Kidney glomerular epithelial cell (primary cell): ENCODE results near the gene MYZAP.
"Not testable (repeated sequence)": the region's sequence is repeated elsewhere in the genome, so short reads cannot be mapped to it uniquely, and the experiment has no call there.

Experiments
- DNase-seq: peaks from one replicate; lab custom pipeline; 2025; lab: John Stamatoyannopoulos, UW

MYZAP gene

DNA sequence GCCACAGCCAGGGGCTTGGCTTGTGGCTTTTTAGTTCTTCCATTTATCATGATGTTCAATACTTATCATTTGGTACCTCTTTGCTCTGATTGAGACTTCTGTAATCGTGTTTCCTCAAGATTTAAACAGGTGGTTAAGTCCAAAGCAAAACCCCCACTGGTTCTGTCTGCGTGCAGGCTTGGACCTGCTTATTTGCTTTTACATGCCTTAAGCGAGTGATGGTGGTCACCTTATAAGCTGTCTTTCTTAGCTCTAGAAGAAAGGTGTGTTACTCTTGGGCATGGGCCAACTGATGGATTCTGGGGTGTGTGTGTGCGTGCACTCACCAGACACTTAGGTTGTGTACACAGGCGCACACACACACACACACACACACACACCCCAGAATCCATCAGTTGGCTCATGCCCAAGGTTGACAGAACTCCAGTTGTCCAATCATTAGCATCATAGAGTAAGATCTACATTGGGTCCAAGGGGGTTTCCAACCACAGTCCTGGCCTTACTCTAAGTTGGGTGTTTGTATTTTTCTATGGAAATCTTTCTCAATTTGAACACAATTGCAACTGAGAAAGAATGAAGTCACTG, 1.2 kb downstream of the MYZAP start:
- DNase-seq: no peak

DNA sequence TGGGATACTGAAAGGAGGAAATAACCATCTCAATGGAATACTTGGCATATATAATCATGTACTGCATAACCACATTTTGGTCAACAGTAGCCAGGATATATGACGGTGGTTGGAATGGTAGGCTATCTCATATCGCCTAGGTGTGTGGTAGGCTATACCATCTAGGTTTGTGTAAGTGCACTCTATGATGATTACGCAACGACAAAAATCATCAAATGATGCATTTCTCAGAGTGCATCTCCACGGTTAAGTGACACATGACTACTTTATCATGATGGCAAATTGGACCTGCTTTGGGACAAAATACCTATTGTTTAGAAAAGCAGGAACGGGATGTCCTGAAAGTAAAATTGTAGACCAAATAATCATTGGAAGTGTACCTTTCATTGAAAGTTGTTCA, 2.8 kb downstream of the MYZAP start:
- DNase-seq: no peak

DNA sequence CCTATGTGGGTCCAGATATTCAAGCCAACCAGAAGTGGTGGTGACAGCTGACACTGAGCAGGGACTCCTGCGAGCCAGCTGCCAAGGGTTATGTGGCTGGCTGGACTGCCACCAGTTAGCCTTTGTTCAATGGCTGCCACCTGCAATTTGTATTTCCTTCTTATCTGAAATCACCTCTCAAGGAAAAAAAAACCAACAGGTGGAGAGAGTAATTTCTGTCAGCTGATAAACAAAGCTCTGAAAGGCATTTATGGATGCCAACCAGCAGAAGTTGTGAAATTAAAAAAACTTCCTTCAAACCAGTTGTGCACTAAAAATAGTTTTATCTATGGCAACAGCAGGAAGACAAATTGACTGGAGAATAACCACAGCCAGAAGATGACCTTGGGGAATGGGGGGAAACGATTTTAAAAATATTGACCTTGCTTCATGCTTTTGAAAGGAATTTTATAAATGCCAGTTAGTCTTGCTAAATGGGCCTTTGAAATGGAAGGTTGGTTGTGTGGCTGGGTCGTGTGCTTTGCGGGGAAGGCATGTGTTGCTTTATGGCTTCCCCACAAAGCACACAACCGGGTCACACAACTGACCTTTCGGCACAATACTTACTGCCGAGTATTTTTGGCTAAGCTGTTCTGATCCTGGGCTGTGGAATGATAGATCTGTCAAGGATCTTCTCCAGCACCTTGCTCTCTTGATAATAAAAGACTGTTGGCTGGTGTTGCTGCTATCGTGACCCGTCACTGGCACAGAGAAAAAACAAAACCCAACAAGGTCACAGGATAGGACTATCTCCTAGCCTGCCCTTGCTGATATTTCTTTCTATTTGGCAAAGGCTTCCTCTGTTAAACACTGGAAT, 3.5 kb downstream of the MYZAP start:
- no peak for DNase-seq

DNA sequence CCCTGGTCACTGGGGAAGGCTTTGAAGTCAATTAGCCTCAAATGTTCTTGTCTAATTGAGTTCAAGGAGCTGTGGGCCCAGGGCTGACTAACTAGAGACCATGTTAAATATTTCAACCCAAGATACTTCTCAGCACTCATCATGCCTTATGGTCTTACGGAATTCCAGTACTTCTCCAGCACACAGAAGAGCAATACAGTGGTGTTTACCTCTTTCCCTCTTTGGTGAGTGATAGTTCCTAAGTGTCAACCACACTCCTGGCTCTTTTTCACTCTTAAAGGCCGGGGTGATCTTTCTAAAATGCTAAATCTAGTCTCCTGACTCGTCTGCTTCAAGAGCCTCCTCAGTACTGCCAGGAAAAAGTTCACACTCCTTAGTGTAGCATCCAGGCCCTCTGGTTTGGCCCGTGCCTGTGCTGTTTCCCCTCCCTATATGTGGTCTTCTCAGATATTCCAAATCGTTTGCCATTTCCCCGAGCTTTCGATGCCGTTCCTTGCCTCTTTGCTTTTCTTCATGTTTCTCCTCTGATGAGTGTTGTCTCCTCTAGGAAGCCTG, 4.7 kb downstream of the MYZAP start:
- no peak for DNase-seq

DNA sequence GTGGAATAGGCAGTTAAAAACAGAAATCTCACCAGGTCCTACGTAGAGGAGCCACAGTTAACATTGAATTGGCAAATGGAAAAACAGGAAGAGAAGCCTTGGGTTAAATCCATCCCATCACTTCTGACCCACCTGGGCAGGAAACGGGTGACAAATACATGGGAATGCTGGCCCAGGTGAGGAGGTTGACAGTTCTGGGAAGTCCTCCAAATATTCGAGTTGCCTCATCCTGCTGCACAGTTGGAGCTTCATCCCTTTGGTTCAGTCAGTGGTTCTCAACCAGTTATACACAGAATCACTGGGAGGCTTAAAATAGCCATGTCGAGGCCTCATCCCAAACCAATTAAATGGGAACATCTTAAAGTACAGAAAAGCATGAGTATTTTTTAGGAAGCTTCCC, 5.3 kb downstream of the MYZAP start:
- DNase-seq: no peak

DNA sequence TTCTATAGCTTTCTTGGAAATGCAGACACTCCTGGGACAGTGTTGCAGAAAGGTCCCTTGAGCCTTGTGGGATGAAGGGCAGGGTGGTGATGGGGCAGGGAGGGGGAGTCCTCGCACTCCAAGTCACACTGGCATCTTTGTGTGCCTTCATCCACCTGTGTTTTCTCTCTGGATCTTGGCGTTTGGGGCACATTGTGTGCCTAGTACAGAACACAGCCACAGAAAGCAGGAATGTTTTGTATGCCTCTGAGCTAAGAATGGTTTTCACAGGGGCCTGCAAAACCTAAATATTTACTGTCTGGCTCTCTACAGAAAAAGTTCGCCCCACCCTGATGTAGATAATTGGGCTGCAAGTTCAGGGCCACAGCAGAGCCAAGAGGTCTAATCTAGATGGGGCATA, 5.7 kb downstream of the MYZAP start:
- no peak for DNase-seq

DNA sequence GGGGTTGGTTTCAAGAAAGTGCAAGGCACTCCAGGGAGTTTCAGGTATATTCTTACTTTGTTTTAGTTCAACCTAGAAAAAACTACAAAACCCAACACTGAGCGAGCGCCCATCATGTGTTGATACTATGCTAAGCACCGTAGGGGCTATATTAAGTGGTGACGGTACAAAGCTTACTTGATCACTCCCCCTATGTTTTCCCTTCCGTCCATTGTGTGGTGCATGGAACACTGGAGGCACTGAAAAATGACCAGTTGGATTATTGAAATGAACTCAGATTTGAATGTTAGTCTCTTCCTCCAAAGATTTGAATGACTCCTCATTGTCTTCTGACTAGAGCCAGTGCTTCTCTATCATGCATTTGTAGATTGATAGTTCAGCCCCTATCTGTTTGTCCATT, 6.6 kb downstream of the MYZAP start:
- no peak for DNase-seq

DNA sequence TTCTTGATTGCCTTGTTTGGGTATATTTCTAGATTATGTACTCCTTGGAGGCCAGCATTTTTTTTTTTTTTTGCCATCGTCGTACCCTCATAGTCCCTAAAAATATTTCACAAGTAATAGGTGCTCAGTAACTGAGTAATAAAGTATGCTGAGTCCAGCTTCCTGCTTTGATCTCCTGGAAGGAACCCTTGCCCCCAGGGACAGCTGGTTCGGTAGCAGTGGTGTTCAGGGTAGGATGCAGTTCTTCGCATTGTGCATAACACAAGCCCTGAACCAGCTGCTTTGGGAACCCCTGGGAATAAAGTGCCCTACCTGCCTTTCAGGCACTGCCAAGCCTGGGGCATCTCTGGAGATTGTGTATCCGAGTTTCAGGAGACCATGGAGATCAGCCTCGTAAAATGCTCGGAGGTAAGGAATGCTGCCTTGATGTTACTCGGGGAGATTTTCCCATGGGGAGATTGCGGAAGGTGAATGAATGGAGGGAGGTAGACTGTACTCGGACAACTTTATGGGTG, 7.6 kb downstream of the MYZAP start:
- DNase-seq: no peak

DNA sequence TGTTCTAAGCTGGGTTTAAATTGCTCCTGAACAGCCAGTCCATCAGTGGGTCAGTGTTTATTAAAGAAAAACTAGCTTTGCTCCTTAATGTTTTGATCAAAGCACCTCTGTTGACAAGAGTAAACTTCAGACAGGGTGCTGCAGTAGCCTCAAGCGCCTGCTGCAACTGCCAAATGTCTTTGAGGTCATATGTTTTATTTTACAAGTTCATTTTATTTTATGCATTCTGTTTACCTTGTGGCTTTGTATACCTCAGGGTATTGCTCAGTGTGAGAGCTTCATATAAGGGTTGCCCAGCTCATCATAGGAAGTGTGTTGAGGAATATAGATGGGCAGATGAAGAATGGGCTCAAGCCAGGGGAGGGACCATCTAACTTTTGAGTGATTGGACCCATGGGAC, 8.5 kb downstream of the MYZAP start:
- no peak for DNase-seq

DNA sequence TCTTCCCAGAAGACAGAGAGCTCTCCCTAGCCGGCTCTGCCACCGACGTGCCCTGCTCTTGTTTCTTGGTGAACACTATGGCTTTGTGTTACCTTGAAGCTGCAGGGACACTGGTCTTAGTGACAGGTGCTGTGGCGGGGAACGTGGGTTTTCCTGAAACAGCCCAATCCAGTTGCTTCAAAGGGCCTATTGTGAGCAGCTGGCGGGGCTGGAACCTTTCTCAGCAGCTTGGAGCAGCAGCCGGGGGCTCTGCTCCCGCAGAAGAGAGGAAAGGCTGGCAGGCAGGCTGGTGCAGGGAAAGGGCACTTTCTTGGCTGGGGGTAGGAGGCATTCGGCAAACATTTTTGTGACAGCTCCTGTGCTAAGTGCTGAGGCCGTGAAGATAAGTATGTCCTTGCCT, 12.8 kb downstream of the MYZAP start:
- no peak for DNase-seq

DNA sequence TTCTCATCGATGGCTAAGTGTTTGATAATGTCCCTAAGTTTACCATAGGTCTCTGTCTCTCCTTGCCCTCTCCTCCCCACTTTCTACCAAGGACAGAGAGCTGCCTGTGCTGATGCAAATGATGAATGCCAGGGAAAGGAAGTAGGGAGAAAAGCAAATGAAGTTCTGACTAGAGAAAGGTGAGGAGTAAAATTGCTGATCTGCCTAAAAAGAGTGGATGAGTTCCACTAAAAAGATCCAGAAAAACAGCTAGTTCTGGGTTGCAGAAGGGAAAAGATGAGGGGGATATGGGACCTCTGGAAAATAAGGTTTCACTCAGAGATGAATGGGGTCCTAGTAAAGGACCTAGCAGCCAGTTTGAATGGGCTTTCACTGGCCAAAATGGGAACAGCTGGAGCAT, 13.8 kb downstream of the MYZAP start:
- no peak for DNase-seq

DNA sequence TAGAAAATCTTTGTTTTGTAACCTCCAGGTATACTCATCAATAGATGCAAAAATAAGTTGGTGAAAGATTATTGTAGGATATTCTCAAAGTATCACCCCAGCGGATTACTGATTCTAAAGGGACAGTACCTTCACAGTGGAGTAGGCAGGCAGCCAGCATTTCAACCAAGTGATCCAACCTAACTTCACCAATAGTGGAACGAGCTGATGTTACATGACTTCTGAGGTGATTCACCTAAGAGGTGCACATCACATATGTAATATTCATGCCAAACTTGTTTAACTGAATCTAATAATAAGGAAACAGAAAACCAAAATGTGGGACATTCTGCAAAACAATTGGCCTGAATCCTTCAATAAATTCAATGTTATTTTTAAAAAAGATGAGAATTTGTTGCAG, 14.3 kb downstream of the MYZAP start:
- no peak for DNase-seq

DNA sequence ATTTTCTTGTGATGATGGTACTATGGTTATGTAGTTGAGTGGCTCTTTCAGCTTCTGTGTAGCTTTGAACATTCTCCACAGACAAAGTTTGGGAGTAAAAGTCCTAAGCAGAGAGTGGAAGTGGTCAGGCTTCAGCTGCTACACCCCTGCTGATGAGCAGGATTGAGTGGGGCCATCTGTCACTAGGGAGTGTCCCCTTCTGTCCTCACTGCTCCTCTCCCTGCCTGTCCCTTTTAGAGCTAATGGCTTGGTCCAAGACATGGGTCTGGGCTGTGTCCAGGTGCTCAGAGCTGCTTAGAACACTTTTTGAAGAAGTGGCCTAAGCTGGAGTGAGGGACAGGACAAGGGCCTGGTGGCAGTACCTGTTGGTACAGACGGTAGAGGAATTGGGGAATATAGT, 15.1 kb downstream of the MYZAP start:
- no peak for DNase-seq

DNA sequence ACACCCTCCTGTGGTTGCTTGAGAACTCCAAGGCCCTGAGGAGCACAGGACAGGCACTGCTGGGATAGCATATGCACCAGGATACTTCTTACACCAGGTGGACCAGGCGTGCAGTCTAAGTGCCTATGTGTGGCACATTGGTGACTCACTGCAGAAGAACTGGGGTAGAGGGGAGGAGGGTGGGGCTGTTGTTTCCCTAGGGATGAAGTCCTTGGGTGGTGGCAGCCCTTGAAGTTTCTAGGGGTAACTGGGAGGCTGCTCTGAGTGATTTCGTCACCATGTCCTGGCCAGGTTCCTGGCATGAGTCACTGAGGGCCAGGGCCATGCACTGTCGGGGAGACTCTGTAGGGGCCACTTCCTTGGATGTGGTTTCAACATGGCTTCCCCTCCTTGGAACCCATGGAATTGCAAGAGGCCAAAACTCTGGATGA, 15.9 kb downstream of the MYZAP start:
- DNase-seq: no peak

DNA sequence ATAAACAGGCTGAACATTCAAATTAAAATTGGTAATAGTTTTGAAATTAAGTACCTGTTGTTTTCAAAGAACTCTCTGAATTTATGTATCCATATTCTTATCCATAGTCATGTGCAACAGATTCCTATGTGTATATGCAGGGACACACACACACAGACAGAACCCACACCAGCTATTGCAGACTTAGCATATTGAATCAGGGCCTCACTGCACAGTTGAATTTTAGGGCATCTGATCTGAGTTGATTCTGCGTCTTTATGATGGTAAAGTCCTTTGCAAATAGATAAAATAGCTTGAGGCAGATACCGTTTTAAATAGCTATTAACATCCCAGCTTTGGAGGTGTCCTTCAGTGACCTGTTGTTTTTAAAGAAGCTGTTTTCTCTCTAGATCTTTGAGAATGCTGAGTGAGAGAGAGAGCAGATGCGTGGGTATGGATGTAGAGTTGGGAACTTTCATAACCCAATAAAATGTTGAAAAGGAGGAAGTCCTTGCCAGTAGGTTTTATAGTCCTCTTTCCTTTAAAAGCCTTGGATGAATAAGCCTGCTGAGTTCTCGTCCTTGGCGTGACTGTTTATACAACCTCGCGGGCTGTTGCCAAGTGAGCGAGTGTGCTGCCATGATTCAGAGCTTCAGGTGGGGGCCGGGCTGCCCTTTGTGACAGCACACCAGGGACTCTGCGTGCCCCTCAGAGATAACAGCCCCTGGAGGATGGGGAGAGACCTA, 18.3 kb downstream of the MYZAP start:
- peak; percentile 85 for DNase-seq

DNA sequence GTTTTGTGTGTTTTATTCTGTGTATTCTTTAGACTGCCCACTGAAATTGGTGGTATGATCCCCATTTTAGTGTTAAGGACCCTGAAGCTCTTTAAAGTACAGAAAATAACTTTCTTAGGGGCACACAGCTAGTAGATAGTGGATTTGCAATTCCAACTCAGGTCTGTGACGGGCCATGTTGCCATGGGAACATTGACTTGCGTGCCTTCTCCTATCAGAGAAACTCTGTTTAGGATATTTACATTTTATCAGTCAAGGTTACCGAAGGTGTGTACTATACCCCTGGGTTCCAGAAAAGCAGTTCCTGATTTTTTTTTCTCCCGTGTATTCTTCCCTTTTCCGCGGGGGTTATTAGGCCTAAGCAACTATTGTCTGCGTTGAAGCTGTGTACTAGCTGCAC, 19.4 kb downstream of the MYZAP start:
- DNase-seq: no peak

DNA sequence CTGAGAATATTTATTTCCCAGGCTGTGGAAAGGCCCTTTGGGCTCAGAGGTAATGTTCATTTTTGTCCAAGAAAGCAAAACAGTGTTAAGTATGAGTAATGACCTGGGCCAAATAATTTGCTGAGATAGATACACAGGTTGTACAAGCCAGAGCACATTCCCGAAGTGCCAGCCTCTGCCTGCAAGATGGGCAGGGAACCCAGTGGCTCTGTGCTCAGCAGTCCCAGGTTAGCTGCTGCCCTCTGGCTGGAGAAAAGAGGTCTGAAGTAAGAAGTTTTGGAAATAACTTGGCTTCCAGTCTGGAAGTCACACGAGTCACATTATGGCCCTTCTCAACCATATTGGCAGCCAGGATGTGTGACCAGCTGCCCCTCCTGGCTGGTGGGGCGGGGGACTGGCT, 20.2 kb downstream of the MYZAP start:
- DNase-seq: peak; percentile 68

DNA sequence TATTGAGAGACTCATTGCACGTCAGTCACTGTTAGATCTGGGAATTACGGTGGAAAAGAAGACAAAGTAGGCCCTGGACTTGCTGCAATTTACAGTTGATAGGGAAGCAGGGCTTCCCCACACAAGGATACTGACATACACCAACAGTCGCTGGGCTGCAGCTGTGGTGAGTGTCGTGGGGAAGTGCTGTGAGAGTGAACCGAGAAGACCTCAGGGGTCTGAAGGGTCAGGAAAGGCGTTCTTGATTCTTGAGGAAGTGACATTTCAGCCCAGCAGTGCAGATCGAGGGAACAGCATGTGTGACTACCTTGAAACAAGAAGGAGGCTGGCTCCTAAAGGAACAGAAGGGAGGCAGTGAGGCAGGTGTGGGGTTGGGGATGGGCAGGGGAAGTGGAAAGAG, 22.5 kb downstream of the MYZAP start:
- DNase-seq: no peak

DNA sequence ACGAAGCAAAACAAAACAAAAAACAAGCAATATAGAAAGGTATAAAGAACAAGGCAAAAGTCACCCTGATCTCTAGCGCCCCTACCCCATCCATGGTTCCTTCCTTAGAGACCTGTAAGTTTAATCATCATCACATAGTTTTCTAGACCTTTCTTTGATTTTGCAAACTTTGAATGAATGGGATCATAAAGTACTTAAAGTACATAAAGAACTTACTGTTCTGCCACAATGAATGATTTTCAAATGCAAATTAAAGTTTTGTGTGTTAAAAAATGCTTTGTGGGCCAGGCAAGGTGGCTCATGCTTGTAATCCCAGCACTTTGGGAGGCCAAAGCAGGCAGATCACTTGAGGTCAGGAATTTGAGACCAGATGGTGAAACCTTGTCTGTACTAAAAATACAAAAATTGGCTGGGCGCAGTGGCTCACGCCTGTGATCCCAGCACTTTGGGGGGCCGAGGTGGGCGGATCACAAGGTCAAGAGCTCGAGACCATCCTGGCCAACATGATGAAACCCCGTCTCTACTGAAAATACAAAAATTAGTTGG, 24.3 kb downstream of the MYZAP start:
- DNase-seq: not testable (repeated sequence)

DNA sequence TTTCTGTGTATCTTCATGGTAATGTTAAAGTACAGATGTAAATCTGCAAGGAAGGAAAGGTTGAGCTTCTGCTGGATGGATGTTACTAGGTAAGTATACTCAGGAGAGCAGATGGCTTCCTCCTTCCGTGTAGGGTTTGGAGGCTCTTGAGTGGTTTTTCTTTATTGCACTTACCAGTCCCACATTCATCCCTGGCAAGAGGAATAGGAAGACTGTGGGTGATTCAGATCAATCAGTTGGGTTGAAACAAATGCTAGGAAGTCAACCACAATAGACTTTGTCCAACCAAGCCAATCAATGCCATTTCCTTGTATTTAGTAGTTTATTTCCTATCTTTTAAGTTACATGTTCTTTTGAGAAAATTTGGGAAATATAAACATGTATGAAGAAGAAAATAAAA, 26.6 kb downstream of the MYZAP start:
- no peak for DNase-seq

DNA sequence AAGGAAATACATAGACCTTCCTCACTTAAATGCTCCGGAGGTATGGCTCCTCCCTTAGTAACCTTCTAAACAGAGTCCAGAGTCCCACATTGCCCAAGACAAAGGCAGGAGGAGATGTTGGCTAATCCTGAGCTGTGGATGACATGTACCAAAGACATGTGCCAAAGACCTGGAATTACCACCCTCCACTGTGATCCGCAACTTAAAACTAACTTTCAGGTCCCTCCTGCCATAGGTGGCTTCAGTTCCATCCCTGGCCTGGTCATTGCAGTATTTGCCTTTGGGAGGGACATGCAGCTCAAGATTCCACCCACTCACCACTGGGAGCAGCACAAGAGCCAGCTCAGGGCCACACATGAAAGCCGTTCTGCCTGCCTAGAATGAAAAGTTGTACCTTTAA, 28.0 kb downstream of the MYZAP start:
- no peak for DNase-seq

DNA sequence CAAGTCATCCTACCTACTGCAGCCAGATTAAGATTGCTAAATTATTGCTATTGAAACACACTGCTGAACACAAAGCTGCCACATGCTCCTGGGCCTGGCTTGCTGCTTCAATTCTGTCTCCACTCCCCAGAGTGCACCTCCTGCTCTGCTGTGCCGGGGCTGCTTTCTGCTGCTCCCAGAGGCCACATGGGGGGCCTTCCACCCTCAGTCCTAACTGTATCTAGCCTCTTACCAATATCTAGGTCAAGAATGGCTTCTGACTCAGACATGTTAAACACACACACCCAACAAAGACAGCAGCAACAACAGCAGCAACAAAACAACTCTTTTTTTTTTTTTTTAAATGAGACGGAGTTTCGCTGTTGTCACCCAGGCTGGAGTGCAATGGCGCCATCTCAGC, 33.0 kb downstream of the MYZAP start:
- DNase-seq: no peak
